HL-60/S4 treated with phorbol 12-myristate 13-acetate at 8.2 ng/mL for 4 days and 3 days (cell line): ENCODE data around the gene CACNG4.

Source experiments
- in situ Hi-C: fragments of 300-500 bp; cut with MboI; formaldehyde crosslinking; loops from 2 replicates; pipeline ENCODE4 v1.15.0; 2022; ENCODE audit warnings: low sequenced_read_pairs

Gene CACNG4

GRCh38 chr17:67055811-67056745 is 91.6 kb downstream of the CACNG4 start:
- in situ Hi-C loops, result no loop called here

GRCh38 chr17:67056746-67057490 is 92.4 kb downstream of the CACNG4 start:
- in situ Hi-C loops, result no loop called here

DNA sequence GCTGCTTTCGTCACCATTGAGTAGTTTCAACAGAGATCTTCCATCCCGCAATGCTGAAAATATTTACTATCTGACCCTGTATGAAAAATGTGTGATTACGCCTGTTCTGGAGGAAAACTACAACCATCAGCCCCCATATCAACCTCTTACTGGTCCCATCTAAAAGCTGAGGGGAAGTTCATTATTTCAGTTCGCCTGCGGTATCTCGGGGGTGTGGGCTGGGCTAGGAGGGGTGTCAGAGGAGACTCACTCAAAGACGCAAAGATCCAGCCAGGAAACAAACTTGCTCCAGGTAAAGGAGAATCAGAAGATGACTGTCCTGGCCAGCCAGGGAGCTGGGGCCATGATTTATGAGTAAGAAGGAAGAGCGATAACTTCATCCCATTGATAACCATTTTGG is 93.5 kb downstream of the CACNG4 start:
- in situ Hi-C loops, result no loop called here

- in situ Hi-C loops, result no loop called here
These were observed 94.9 kb downstream of the CACNG4 start for GRCh38 chr17:67059372-67059771.

DNA sequence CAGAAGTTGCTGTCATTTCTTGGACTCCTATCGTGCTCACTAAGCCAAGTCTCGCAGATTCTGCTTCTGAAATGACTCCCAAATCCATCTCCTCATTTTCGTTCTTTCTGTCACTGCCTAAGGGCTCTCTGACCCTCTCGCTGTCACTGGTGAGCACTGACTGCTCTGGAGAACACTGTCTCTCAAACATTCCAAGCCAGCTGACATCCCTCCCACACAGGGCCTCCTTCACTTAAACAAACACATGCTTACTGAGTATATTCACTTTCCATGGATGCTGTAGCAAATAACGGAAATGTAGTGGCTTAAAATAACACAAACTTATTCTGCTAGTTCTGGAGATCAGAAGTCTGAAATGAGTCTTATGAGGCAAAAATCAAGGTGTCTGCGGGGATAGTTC is 98.6 kb downstream of the CACNG4 start:
- in situ Hi-C loops, result no loop called here

- in situ Hi-C loops, result no loop called here
These were observed 102.2 kb downstream of the CACNG4 start for GRCh38 chr17:67066717-67067116.

GRCh38 chr17:67067571-67068482 is 103.3 kb downstream of the CACNG4 start:
- in situ Hi-C loops, result no loop called here

DNA sequence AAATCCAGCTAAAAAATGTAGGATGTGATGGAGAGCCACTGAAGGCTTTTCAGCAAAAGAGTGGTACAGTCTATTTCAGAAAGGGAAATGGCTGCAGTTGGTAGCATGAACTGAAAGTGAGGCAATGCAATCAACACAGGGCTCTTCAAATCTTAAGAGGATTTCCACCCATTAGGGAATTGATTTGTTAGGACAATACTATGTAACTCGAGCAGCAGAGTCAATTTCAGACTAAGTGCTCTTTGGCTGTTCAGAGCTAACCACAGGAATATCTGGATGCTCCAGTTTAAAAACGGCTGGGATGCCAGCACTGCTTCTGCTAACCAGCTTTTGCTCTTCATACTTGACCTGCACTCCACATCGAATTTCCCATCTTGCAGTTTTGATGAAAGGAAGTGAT is 104.5 kb downstream of the CACNG4 start:
- in situ Hi-C loops, result no loop called here

- in situ Hi-C loops, result no loop called here
These were observed 105.2 kb downstream of the CACNG4 start for GRCh38 chr17:67069603-67070136.

DNA sequence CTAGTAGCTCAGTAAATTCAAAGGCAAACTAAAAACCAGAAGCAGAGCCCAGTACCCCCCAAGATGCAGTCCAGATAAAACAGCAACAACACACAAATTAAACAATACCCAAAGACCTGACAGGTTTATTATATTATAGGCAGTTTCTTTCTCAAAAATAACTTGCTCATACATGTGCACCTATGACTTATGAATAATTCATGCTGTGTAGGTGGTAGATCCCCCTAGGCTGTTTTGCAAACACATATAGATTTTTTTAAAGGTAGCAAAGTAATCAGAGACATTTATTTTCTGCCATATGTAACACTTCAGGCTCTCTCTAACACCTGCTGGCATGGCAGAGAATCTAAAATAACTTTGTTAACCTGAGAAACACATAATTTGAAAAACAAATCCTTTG is 107.1 kb downstream of the CACNG4 start:
- in situ Hi-C loops, result no loop called here

GRCh38 chr17:67072885-67073284 is 108.4 kb downstream of the CACNG4 start:
- in situ Hi-C loops, result no loop called here

DNA sequence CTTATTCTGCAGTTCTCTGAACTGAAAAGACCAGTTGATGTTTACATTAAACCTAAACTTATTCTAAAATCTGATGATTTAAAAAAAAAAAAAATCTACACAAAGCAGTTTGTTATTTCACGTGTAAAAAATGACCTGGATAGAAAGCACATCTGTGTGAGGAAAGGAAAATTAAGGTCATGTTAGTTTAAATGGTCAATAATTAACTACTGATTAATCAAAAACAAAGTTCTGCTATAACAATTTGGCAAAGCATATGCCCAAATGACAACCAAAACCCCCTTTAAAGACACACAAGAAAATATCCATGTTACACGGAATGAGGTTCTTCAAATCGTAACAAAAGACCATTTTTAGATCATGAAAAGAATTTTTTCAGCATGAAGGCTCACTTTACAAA is 110.3 kb downstream of the CACNG4 start:
- in situ Hi-C loops, result no loop called here

GRCh38 chr17:67076290-67076689 is 111.8 kb downstream of the CACNG4 start:
- in situ Hi-C loops, result no loop called here

GRCh38 chr17:67078292-67078691 is 113.8 kb downstream of the CACNG4 start:
- in situ Hi-C loops, result no loop called here

GRCh38 chr17:67079491-67079890 is 115.0 kb downstream of the CACNG4 start:
- in situ Hi-C loops, result no loop called here

DNA sequence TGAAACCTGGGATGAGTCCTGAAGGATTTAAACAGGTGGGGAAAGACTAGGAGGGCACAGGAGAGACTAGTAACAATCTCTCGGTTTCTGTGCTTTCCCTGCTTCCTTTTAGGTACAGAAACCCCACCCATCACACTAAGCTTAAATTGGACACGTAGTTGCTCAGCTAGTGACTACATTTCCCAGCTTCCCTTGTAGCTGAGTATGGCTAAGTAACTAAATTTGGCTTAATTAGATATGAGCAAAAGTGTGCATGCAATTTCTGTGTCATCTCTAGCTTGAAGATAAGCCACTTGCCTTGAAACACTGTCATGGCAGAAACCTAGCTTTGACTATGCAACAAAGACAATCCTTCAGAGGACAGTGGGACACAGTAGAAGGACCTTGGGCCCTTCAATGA is 116.3 kb downstream of the CACNG4 start:
- in situ Hi-C loops, result no loop called here

DNA sequence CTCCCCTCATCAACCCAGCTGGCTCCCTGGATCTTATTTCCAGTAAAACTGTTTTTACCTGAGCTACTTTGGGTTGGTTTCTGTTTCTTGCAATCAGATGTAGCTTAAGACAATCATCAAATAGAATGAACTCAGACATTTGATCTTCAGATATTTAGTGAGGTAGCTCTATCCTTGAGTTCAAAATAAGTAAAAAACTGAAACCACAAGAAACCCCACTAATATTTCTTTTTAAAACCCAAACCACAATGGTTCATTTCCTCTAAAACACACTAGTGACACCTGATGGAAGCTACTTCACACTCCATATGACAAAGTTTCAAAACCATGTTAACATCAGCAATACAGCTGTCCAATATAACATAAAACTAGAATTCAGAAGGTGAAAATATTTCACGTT is 117.6 kb downstream of the CACNG4 start:
- in situ Hi-C loops, result no loop called here
